Stimulated activated memory B cell treated with anti-CD40 and anti-IgM and Interleukin-4, amounts not matched to agents 10 μg/mL and 1 μg/mL and 100 μg/mL, for 72 hours (primary cell): Measurements from ENCODE around the gene HSPA13.
"Not testable (repeated sequence)": the region's sequence is repeated elsewhere in the genome, so short reads cannot be mapped to it uniquely, and the experiment has no call there.

Source experiments
- ATAC-seq: fragments of 150-1000 bp; cut with Tn5 transposase; 2 replicates; pipeline ENCODE4 v1.10.0; 2021
- H3K27ac Mint-ChIP-seq: one replicate; pipeline ENCODE4 v1.8.0; 2022; ENCODE audit warnings: mild to moderate bottlenecking, mixed read lengths
- H3K27me3 Mint-ChIP-seq: one replicate; pipeline ENCODE4 v1.8.0; 2022; ENCODE audit warnings: mixed read lengths
- H3K36me3 Mint-ChIP-seq: one replicate; pipeline ENCODE4 v1.8.0; 2022; ENCODE audit warnings: mixed read lengths
- H3K4me1 Mint-ChIP-seq: one replicate; pipeline ENCODE4 v1.8.0; 2022; ENCODE audit warnings: mixed read lengths
- H3K4me3 Mint-ChIP-seq: one replicate; pipeline ENCODE4 v1.8.0; 2022; ENCODE audit warnings: mild to moderate bottlenecking, moderate library complexity, mixed read lengths
- H3K9me3 Mint-ChIP-seq: one replicate; pipeline ENCODE4 v1.8.0; 2022; ENCODE audit warnings: mixed read lengths

HSPA13 gene

GRCh38 chr21:14356746-14357145 lies 26.2 kb downstream of the HSPA13 start:
- no peak for ATAC-seq
- no peak overlapping the region for H3K4me3 Mint-ChIP-seq

GRCh38 chr21:14354515-14354914 lies 28.4 kb downstream of the HSPA13 start:
- Mint-ChIP-seq H3K27ac (no peak overlapping the region), H3K36me3 (no peaks in the 10 kb centered on the region), H3K4me1 (no peaks in the 10 kb centered on the region), H3K9me3 (no peaks in the 10 kb centered on the region), H3K4me3 (no peak overlapping the region), H3K27me3 (peaks cover 9% of the 10 kb centered on the region)
- no peak for ATAC-seq

More at GRCh38 chr21:14356746-14357145, 26.2 kb downstream of the HSPA13 start:
- Mint-ChIP-seq H3K9me3 (no peaks in the 10 kb centered on the region), H3K36me3 (no peaks in the 10 kb centered on the region), H3K27ac (no peak overlapping the region), H3K4me1 (no peaks in the 10 kb centered on the region), H3K27me3 (peaks cover 9% of the 10 kb centered on the region)

- ATAC-seq, result no peak
- H3K9me3 Mint-ChIP-seq, result no peaks in the 10 kb centered on the region
- H3K4me3 Mint-ChIP-seq, result no peak overlapping the region
- H3K4me1 Mint-ChIP-seq, result no peaks in the 10 kb centered on the region
- H3K36me3 Mint-ChIP-seq, result no peaks in the 10 kb centered on the region
- H3K27ac Mint-ChIP-seq, result no peak overlapping the region
- H3K27me3 Mint-ChIP-seq, result peaks cover 9% of the 10 kb centered on the region
Observed at GRCh38 chr21:14353726-14354125, 29.2 kb downstream of the HSPA13 start.

GRCh38 chr21:14353231-14353630 lies 29.7 kb downstream of the HSPA13 start:
- no peak overlapping the region for H3K27ac Mint-ChIP-seq
- peaks cover 9% of the 10 kb centered on the region for H3K27me3 Mint-ChIP-seq
- no peaks in the 10 kb centered on the region for H3K36me3 Mint-ChIP-seq

DNA sequence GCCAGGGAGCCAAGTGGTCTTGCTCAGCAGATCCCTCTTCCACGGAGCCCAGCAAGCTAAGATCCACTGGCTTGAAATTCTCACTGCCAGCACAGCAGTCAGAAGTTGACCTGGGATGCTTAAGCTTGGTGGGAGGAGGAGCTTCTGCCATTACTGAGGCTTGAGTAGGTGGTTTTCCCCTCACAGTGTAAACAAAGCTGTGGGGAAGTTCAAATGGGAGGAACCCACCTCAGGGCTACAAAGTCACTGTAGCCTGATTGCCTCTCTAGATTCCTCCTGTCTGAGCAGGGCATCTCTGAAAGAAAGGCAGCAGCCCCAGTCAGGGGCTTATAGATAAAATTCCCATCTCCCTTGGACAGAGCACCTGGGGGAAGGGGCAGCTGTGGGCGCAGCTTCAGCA lies 55.6 kb downstream of the HSPA13 start:
- not testable (repeated sequence) for H3K36me3 Mint-ChIP-seq, H3K4me1 Mint-ChIP-seq, ATAC-seq, H3K27ac Mint-ChIP-seq, H3K4me3 Mint-ChIP-seq
- Mint-ChIP-seq H3K27me3 (peaks cover 61% of the 10 kb centered on the region), H3K9me3 (peaks cover 12% of the 10 kb centered on the region)

More at GRCh38 chr21:14353231-14353630, 29.7 kb downstream of the HSPA13 start:
- H3K4me3 Mint-ChIP-seq, result no peak overlapping the region
- ATAC-seq, result no peak
- H3K9me3 Mint-ChIP-seq, result no peaks in the 10 kb centered on the region
- H3K4me1 Mint-ChIP-seq, result no peaks in the 10 kb centered on the region

DNA sequence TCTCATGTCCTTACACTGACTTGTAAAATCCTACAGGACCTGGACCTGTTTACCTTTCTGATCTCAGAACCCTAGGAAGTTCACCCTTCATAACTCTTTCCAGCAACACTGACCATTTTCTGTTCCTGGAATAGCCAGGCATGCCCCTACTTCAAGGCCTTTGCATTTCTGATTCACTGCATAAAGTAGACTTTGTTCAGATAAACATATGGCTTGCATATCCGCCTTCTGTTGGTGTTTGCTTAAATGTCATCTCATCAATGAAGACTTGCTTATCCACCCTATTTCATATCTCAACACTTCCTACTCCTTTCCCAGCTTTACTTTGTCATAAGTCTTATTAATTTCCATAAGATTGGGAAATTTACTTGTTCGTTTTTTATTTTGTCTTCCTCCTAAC lies 57.4 kb downstream of the HSPA13 start:
- ATAC-seq, result no peak
- no peaks in the 10 kb centered on the region for H3K4me1 Mint-ChIP-seq
- H3K27me3 Mint-ChIP-seq, result peaks cover 61% of the 10 kb centered on the region
- no peak overlapping the region for H3K27ac Mint-ChIP-seq
- H3K4me3 Mint-ChIP-seq, result no peak overlapping the region
- peaks cover 8% of the 10 kb centered on the region for H3K9me3 Mint-ChIP-seq
- H3K36me3 Mint-ChIP-seq, result no peaks in the 10 kb centered on the region
